H9 (cell line): ENCODE data around the gene PTCD1. TPM values are rescaled to one million over a fixed set of nuclear protein-coding genes. Genes with fewer than 3 reads are reported as not detected.

Source experiments
- DNase-seq: peaks from one replicate; pipeline ENCODE4 v3.0.0-alpha.2; 2017
- H2AFZ ChIP-seq: one replicate; pipeline ENCODE4 v1.6.1; 2013; ENCODE audit warnings: mild to moderate bottlenecking, low read length, control low read depth, moderate library complexity
- H2AK5ac ChIP-seq: 2 replicates; pipeline ENCODE4 v1.6.1; 2013; ENCODE audit warnings: low read length, control low read depth, mixed read lengths; ENCODE audit not compliant: insufficient read length
- H2BK120ac ChIP-seq: one replicate; pipeline ENCODE4 v1.6.1; 2013; ENCODE audit warnings: low read depth, mild to moderate bottlenecking, low read length, control low read depth, inconsistent platforms; ENCODE audit not compliant: poor library complexity, severe bottlenecking
- H2BK12ac ChIP-seq: 2 replicates; pipeline ENCODE4 v1.6.1; 2013; ENCODE audit warnings: low read length, control low read depth, mixed read lengths, low read depth; ENCODE audit not compliant: insufficient read length
- H2BK15ac ChIP-seq: 2 replicates; pipeline ENCODE4 v1.6.1; 2013; ENCODE audit warnings: low read depth, low read length, control low read depth
- H2BK20ac ChIP-seq: one replicate; pipeline ENCODE4 v1.6.1; 2013; ENCODE audit warnings: low read depth, mild to moderate bottlenecking, low read length, control low read depth, inconsistent platforms; ENCODE audit not compliant: poor library complexity, severe bottlenecking
- H2BK5ac ChIP-seq: 2 replicates; pipeline ENCODE4 v1.6.1; 2013; ENCODE audit warnings: low read length, control low read depth, mixed read lengths; ENCODE audit not compliant: insufficient read length
- H3K14ac ChIP-seq: 2 replicates; pipeline ENCODE4 v1.6.1; 2013; ENCODE audit warnings: low read length, control low read depth; ENCODE audit not compliant: insufficient read depth
- H3K18ac ChIP-seq: 2 replicates; pipeline ENCODE4 v1.6.1; 2013; ENCODE audit warnings: low read depth, mild to moderate bottlenecking, mixed read lengths, low read length, control low read depth; ENCODE audit not compliant: insufficient read length
- H3K23ac ChIP-seq: 2 replicates; pipeline ENCODE4 v1.6.1; 2013; ENCODE audit warnings: low read length, control low read depth, mixed read lengths, low read depth; ENCODE audit not compliant: insufficient read length
- H3K23me2 ChIP-seq: 2 replicates; pipeline ENCODE4 v1.6.1; 2013; ENCODE audit warnings: low read depth, mild to moderate bottlenecking, mixed read lengths, low read length, control low read depth; ENCODE audit not compliant: insufficient read length, poor library complexity, severe bottlenecking
- H3K27ac ChIP-seq: 2 replicates; pipeline ENCODE4 v1.5.1; 2013; ENCODE audit warnings: low read length, control low read depth, mixed read lengths, low read depth; ENCODE audit not compliant: insufficient read length
- H3K27me3 ChIP-seq: 2 replicates; pipeline ENCODE4 v1.6.1; 2013; ENCODE audit warnings: low read length, control low read depth, inconsistent platforms; ENCODE audit not compliant: insufficient read depth
- H3K4ac ChIP-seq: 2 replicates; pipeline ENCODE4 v1.6.1; 2013; ENCODE audit warnings: low read depth, mild to moderate bottlenecking, control low read depth, inconsistent platforms, low read length, moderate library complexity
- H3K4me1 ChIP-seq: 2 replicates; pipeline ENCODE4 v1.6.1; 2013; ENCODE audit warnings: low read length, control low read depth, inconsistent platforms; ENCODE audit not compliant: insufficient read depth
- H3K4me2 ChIP-seq: 2 replicates; pipeline ENCODE4 v1.6.1; 2013; ENCODE audit warnings: low read length, control low read depth, mixed read lengths; ENCODE audit not compliant: insufficient read length, insufficient read depth
- H3K56ac ChIP-seq: 2 replicates; pipeline ENCODE4 v1.6.1; 2013; ENCODE audit warnings: low read depth, mild to moderate bottlenecking, mixed read lengths, low read length, control low read depth; ENCODE audit not compliant: insufficient read length
- H3K79me1 ChIP-seq: 2 replicates; pipeline ENCODE4 v1.6.1; 2013; ENCODE audit warnings: low read depth, mild to moderate bottlenecking, moderate library complexity, low read length, control low read depth, inconsistent platforms; ENCODE audit not compliant: insufficient read depth, poor library complexity, severe bottlenecking
- H3K79me2 ChIP-seq: 2 replicates; pipeline ENCODE4 v1.6.1; 2013; ENCODE audit warnings: low read length, control low read depth, inconsistent platforms; ENCODE audit not compliant: insufficient read depth
- H3K9ac ChIP-seq: 2 replicates; pipeline ENCODE4 v1.6.1; 2013; ENCODE audit warnings: low read length, control low read depth, mixed read lengths; ENCODE audit not compliant: insufficient read length; ENCODE audit errors: extremely low read depth
- H3K9me3 ChIP-seq: one replicate; pipeline ENCODE4 v1.6.1; 2013; ENCODE audit warnings: low read depth, low read length, inconsistent platforms; ENCODE audit not compliant: control insufficient read depth
- H3T11ph ChIP-seq: one replicate; pipeline ENCODE4 v1.6.1; 2013; ENCODE audit warnings: mild to moderate bottlenecking, low read length, control low read depth, inconsistent platforms
- H4K20me1 ChIP-seq: one replicate; pipeline ENCODE4 v1.6.1; 2013; ENCODE audit not compliant: control insufficient read depth, insufficient read length, insufficient read depth
- H4K5ac ChIP-seq: 2 replicates; pipeline ENCODE4 v1.6.1; 2013; ENCODE audit warnings: low read depth, mild to moderate bottlenecking, mixed read lengths, low read length, control low read depth; ENCODE audit not compliant: insufficient read length
- H4K8ac ChIP-seq: replicated peaks from 2 replicates; pipeline ENCODE4 v1.6.1; 2013; ENCODE audit warnings: low read length, control low read depth, mixed read lengths, low read depth; ENCODE audit not compliant: insufficient read length
- H4K91ac ChIP-seq: 2 replicates; pipeline ENCODE4 v1.6.1; 2013; ENCODE audit warnings: low read depth, mild to moderate bottlenecking, moderate library complexity, mixed read lengths, low read length, control low read depth; ENCODE audit not compliant: insufficient read length
- H3K27ac Mint-ChIP-seq, 3 experiments: 2 replicates in 2 of 3; 3 replicates in 1 of 3; pipeline ENCODE4 v1.8.0; 2020 to 2021; ENCODE audit warnings: mixed read lengths in 3 of 3, mild to moderate bottlenecking in 1 of 3, moderate library complexity in 1 of 3
- H3K27me3 Mint-ChIP-seq: 2 replicates; pipeline ENCODE4 v1.8.0; 2021; ENCODE audit warnings: low read depth, mild to moderate bottlenecking, moderate library complexity, mixed read lengths
- H3K36me3 Mint-ChIP-seq, 3 experiments: 2 replicates in 2 of 3; 3 replicates in 1 of 3; pipeline ENCODE4 v1.8.0; 2020 to 2021; ENCODE audit warnings: low read depth in 3 of 3, mixed read lengths in 3 of 3; ENCODE audit not compliant: insufficient read depth in 1 of 3
- H3K4me1 Mint-ChIP-seq, 2 experiments: 2 replicates each; pipeline ENCODE4 v1.8.0; 2020; ENCODE audit warnings: mixed read lengths in 2 of 2
- H3K4me3 Mint-ChIP-seq, 2 experiments: 2 replicates in 1 of 2; 3 replicates in 1 of 2; pipeline ENCODE4 v1.8.0; 2020 to 2021; ENCODE audit warnings: mild to moderate bottlenecking in 2 of 2, mixed read lengths in 2 of 2, moderate library complexity in 1 of 2
- H3K9me3 Mint-ChIP-seq, 2 experiments: 2 replicates in 1 of 2; 3 replicates in 1 of 2; pipeline ENCODE4 v1.8.0; 2020; ENCODE audit warnings: mild to moderate bottlenecking in 2 of 2, mixed read lengths in 2 of 2, moderate library complexity in 1 of 2
- WGBS: extraction: QIAGEN DNeasy Blood & Tissue Kit; methylation state at CpG from one replicate; pipeline ENCODE4 v1.1.7; 2013; ENCODE audit warnings: missing lambda C conversion rate, low lambda C conversion rate, mixed read lengths; ENCODE audit not compliant: insufficient read length; ENCODE audit errors: extremely low coverage; 5-methylcytosine and 5-hydroxymethylcytosine counted together
- total RNA-seq: library from RNA; stranded (reverse); gene quantifications from 2 replicates; pipeline ENCODE4 v1.2.1, GENCODE V29; 2021
- TF ChIP-seq, protein P1 (sequence below): fragments of 200-600 bp; sonication (generic); conservative IDR thresholded peaks from 3 replicates; pipeline ENCODE4 v1.8.0; 2021; ENCODE audit warnings: antibody characterized with exemption, mild to moderate bottlenecking

Gene PTCD1
- total RNA-seq, 1 experiment from 2014 or later = 12.8 TPM

DNA sequence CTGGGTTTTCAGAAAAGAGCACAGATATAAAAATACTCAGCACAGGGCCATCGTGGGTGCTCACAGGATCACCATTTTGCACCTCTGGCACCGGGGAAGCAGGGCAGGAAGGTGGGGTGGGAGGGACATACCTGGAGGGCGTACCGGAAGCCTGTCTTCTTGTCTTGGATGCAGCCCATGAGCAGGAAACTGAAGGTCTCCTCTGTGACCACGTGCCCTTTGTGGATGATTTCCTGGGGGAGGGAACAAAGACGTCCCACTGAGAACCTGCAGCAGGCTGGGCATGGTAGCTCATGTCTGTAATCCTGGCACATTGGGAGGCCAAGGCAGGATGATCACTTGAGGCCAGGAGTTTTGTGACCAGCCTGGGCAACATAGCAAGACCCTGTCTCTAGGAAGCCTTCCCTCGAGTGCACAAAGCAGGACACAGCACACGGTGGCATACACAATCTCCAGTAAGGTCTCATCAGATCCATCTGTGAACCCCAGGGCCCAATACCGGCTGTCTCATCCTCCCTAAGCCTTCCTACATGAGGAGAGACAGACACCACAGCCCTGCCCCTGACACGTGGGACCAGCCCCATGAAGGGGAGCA is 9.5 kb downstream of the PTCD1 start:
- no peak overlapping the region for H3K18ac ChIP-seq
- Mint-ChIP-seq H3K27ac (no peak overlapping the region; a peak in 1 of 7 replicates), H3K9me3 (no peaks in the 10 kb centered on the region), H3K4me3 (no peak overlapping the region), H3K4me1 (no peaks in the 10 kb centered on the region), H3K27me3 (no peaks in the 10 kb centered on the region), H3K36me3 (peaks cover 58 to 76% (median 69%) of the 10 kb centered on the region in 3 experiments)
- no peaks in the 10 kb centered on the region for H3K27me3 ChIP-seq
- H4K8ac ChIP-seq = no peak overlapping the region
- no peak overlapping the region for H4K5ac ChIP-seq
- no peak overlapping the region for H3K27ac ChIP-seq
- no peak overlapping the region for H2AK5ac ChIP-seq
- H2BK15ac ChIP-seq = no peak overlapping the region
- H3K4me2 ChIP-seq = no peak overlapping the region
- no peaks in the 10 kb centered on the region for H3K79me1 ChIP-seq
- H2BK20ac ChIP-seq = no peak overlapping the region
- no peak overlapping the region for H2BK120ac ChIP-seq
- no peak overlapping the region for H2BK5ac ChIP-seq
- H3K4ac ChIP-seq = no peak overlapping the region
- TF ChIP-seq, protein P1, sequence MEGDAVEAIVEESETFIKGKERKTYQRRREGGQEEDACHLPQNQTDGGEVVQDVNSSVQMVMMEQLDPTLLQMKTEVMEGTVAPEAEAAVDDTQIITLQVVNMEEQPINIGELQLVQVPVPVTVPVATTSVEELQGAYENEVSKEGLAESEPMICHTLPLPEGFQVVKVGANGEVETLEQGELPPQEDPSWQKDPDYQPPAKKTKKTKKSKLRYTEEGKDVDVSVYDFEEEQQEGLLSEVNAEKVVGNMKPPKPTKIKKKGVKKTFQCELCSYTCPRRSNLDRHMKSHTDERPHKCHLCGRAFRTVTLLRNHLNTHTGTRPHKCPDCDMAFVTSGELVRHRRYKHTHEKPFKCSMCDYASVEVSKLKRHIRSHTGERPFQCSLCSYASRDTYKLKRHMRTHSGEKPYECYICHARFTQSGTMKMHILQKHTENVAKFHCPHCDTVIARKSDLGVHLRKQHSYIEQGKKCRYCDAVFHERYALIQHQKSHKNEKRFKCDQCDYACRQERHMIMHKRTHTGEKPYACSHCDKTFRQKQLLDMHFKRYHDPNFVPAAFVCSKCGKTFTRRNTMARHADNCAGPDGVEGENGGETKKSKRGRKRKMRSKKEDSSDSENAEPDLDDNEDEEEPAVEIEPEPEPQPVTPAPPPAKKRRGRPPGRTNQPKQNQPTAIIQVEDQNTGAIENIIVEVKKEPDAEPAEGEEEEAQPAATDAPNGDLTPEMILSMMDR = no peak
- no peak overlapping the region for H3K23ac ChIP-seq
- no peak overlapping the region for H2AFZ ChIP-seq
- no peaks in the 10 kb centered on the region for H3K23me2 ChIP-seq
- no peak overlapping the region for H3T11ph ChIP-seq
- DNase-seq = no peak
- H3K56ac ChIP-seq = no peak overlapping the region
- no peak overlapping the region for H3K9ac ChIP-seq
- H3K79me2 ChIP-seq = no peaks in the 10 kb centered on the region
- H3K4me1 ChIP-seq = no peaks in the 10 kb centered on the region
- no peaks in the 10 kb centered on the region for H4K20me1 ChIP-seq
- H3K14ac ChIP-seq = no peak overlapping the region
- no peak overlapping the region for H2BK12ac ChIP-seq
- no peaks in the 10 kb centered on the region for H3K9me3 ChIP-seq
- H4K91ac ChIP-seq = no peak overlapping the region
- WGBS = no CpG with 5 or more reads among the region's 10 CpGs
